HG03039 (cell line): ENCODE results near the gene PRR13.

Experiments
- ATAC-seq: cut with Tn5 transposase; IDR thresholded peaks from one replicate; pipeline ENCODE4 v1.9.1; 2021; ENCODE audit warnings: mild to moderate bottlenecking, moderate library complexity; ENCODE audit not compliant: unreplicated experiment

Gene PRR13

GRCh38 chr12:53492188-53492587, 50.7 kb downstream of the PRR13 start:
- ATAC-seq: no peak

GRCh38 chr12:53492830-53493609, 51.5 kb downstream of the PRR13 start:
- peak; percentile 92 for ATAC-seq

GRCh38 chr12:53493610-53494391, 52.3 kb downstream of the PRR13 start:
- ATAC-seq: no peak
